GM18507 (cell line): Measurements from ENCODE around the gene GPX4.
A peak's percentile ranks its signal among the peaks of the same experiment; 100 is the strongest.
"Not testable (repeated sequence)": the region's sequence is repeated elsewhere in the genome, so short reads cannot be mapped to it uniquely, and the experiment has no call there.

Experiments used
- DNase-seq: peaks from one replicate; pipeline ENCODE4 v3.0.0; 2011; ENCODE audit warnings: low read depth; ENCODE audit not compliant: insufficient read length; ENCODE audit errors: extremely low spot score
- FAIRE-seq: peaks from 2 replicates; lab custom pipeline; 2011; peaks lifted over from hg19 to GRCh38; lab: Jason Lieb, UNC

The GPX4 gene

GRCh38 chr19:1123885-1124677, 20.3 kb downstream of the GPX4 start:
- FAIRE-seq (no peak), DNase-seq (no peak)

GRCh38 chr19:1125601-1126467, 22.0 kb downstream of the GPX4 start:
- DNase-seq: no peak
- FAIRE-seq: no peak

GRCh38 chr19:1126984-1127760, 23.4 kb downstream of the GPX4 start:
- DNase-seq (no peak), FAIRE-seq (no peak)

DNA sequence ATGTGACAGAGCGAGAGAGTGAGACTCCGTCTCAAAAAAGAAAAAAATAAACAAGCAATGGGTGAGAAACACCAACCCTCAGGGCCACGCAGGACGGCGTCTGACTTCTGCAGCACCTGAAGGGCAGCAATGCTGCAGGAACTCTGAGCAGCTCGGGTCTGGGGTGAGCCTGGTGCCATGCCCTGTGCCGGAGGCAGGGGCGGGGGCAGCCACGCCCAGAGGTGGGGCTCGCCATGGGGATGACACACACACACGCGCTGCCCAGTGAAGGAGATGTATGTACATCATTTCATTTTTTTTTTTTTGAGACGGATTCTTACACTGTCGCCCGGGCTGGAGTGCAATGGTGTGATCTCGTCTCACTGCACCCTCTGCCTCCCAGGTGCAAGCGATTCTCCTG, 24.3 kb downstream of the GPX4 start:
- no peak for DNase-seq
- FAIRE-seq: no peak

GRCh38 chr19:1129084-1129483, 25.3 kb downstream of the GPX4 start:
- not testable (repeated sequence) for FAIRE-seq, DNase-seq

DNA sequence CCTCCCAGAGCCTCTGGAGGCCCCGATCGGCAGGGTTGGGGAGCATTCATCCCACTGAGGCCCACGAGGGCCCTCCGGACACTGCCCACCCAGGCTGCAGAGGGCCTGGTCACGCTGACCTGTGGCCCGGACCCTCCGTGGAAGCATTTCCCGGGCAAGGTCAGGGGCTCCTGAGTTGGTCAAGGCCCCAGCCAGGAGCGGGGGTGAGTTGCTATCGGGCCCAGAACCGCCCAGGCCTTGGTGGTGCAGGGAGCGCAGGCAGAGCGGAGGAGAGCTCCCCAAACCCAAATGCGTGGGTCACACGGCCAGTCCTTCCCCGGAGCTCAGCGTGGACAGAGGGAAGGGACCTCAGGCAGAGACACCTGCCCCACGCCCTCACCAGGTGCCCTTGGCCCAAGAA, 25.7 kb downstream of the GPX4 start:
- no peak for FAIRE-seq
- no peak for DNase-seq

DNA sequence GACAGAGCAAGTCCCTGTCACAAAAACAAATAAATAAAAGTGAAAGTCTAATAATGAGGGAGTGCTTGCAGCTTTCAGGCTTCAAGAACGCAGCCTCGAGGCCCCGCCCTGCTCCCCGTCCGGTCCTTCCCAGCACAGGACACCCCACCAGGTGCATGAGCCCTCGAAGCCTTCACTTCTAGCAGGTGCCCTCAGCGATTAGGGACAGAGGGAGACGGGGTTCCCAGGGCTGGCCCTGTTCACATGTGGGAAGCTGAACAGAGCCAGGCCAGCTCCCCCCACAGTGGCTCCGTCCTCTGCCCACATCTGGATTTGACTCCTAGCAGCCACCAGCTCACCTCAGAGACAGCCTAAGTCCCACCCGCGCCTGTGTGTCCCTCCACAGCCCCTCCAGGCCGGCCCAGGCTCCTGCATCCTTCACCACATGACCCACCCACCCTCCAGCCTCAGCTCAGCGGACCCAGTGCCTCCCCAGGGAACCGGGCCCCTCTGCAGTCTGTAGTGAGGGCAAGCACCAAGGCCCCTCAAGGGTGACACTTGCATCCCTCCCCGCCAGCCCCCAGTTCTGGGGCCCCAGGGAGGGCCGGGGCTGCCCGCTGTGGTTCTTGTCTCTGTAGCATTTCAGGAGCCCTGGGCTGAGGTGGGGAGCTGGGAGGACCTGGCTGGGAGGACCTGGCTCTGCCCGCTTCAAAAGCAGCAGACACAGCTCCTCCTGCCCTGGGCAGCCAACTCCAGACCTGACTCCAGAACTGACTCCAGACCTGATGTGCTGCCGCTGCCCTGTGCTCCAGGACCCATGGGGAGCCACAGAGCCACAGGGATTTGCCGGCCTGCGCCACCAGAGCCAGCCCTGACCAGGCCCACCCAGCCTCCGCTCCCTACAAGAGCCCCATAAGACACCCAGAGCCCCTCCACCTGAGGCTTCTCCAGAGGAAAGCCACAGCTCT, 27.2 kb downstream of the GPX4 start:
- FAIRE-seq (peak; percentile 83), DNase-seq (no peak)

GRCh38 chr19:1131718-1132551, 28.1 kb downstream of the GPX4 start:
- DNase-seq: peak; percentile 70
- FAIRE-seq: peak; percentile 89

GRCh38 chr19:1132552-1133383, 29.0 kb downstream of the GPX4 start:
- FAIRE-seq (no peak), DNase-seq (no peak)

DNA sequence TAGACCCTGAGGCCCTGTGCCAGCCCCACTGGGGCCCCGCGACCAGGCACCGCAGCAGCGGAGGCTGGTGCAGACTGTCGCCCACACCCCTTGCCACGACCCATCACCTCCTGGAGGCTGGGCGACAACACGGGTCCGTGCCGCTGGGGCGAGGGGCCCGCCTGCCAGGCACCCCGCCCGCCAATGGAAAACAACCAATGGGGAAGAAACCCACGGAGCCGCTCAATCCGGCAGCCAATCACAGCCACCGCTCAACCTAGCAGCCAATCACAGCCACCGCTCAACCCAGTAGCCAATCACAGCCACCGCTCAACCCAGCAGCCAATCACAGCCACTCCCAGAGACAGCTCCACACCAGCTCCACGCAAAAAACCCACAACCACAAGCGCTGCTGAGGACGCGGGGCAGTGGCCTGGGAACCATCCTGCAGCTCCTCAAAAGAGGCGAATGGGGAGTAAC, 29.7 kb downstream of the GPX4 start:
- FAIRE-seq (peak; percentile 94), DNase-seq (peak; percentile 88)

- no peak for FAIRE-seq
Observed at GRCh38 chr19:1134431-1134830, 30.6 kb downstream of the GPX4 start.

GRCh38 chr19:1135454-1135853, 31.7 kb downstream of the GPX4 start:
- DNase-seq (no peak), FAIRE-seq (no peak)

More at GRCh38 chr19:1134431-1134830, 30.6 kb downstream of the GPX4 start:
- DNase-seq: no peak

GRCh38 chr19:1136201-1136600, 32.4 kb downstream of the GPX4 start:
- FAIRE-seq (no peak), DNase-seq (no peak)

GRCh38 chr19:1136621-1137317, 33.0 kb downstream of the GPX4 start:
- FAIRE-seq: no peak
- DNase-seq: no peak

- FAIRE-seq: no peak
- no peak for DNase-seq
Observed at GRCh38 chr19:1138121-1138520, 34.3 kb downstream of the GPX4 start.

- no peak for FAIRE-seq
Observed at GRCh38 chr19:1139126-1139525, 35.3 kb downstream of the GPX4 start.

More at GRCh38 chr19:1139126-1139525, 35.3 kb downstream of the GPX4 start:
- no peak for DNase-seq
